Mucosa of stomach (tissue), 1 donor: ENCODE measurements around the gene LANCL2.

Experiments
- H3K27me3 ChIP-seq: one replicate; pipeline ENCODE4 v1.7.0; 2013; ENCODE audit warnings: mild to moderate bottlenecking, low read length; ENCODE audit not compliant: control insufficient read depth, insufficient read depth
- H3K36me3 ChIP-seq: one replicate; pipeline ENCODE4 v1.7.0; 2013; ENCODE audit warnings: low read length; ENCODE audit not compliant: control insufficient read depth, insufficient read depth
- H3K4me1 ChIP-seq: one replicate; pipeline ENCODE4 v1.7.0; 2013; ENCODE audit warnings: mild to moderate bottlenecking, low read length; ENCODE audit not compliant: control insufficient read depth, insufficient read depth
- H3K4me3 ChIP-seq: one replicate; pipeline ENCODE4 v1.7.0; 2013; ENCODE audit warnings: low read length
- H3K9ac ChIP-seq: one replicate; pipeline ENCODE4 v1.7.0; 2013; ENCODE audit warnings: mild to moderate bottlenecking, low read length, moderate library complexity
- H3K9me3 ChIP-seq: one replicate; pipeline ENCODE4 v1.7.0; 2013; ENCODE audit warnings: mild to moderate bottlenecking, low read length, moderate library complexity; ENCODE audit not compliant: control insufficient read depth
- donor health status: Pancreatic carcinoma.

LANCL2 gene

DNA sequence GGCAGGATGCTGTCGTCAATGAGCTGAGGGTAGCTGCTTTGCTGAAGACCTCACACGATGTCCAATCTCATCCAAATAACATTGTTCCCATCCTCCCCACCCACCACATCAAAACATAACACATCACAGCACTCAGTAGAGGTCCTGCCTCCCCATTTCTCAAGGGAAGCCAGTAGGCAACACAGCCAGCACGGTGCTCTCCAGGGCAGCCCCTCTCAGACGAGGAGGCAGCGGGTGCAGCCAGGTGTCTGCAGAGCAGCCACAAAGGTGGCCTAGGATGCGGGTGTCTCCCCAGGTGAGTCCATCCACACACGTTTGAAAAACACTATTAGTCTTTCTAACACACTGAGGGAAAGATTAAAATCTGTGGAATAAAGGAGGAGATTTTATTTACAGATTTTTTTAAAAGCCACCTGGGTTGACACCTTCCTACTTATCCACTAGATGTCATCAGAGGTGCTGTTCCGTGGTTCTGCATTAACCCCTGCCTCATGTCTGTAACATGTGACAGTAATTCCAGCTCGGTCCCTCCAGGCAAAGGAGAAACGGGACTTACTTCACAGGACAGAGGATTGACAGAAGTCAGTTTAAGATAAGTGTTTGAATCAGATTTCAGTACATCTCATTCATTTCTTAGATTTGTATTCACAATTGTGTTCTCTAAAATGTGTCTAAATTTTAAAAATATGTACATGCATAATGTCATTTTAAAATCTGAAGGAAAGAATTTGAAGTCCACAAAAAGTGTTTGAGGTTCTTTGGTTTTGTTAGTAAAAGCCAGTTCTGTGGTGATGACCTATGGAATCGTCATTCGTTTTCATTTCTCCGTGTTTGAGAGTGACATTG, 68.0 kb downstream of the LANCL2 start:
- H3K9me3 ChIP-seq: no peaks in the 10 kb centered on the region
- no peak overlapping the region for H3K4me3 ChIP-seq
- no peaks in the 10 kb centered on the region for H3K27me3 ChIP-seq
- H3K36me3 ChIP-seq: no peaks in the 10 kb centered on the region
- peaks cover 22% of the 10 kb centered on the region for H3K4me1 ChIP-seq
- no peak overlapping the region for H3K9ac ChIP-seq

DNA sequence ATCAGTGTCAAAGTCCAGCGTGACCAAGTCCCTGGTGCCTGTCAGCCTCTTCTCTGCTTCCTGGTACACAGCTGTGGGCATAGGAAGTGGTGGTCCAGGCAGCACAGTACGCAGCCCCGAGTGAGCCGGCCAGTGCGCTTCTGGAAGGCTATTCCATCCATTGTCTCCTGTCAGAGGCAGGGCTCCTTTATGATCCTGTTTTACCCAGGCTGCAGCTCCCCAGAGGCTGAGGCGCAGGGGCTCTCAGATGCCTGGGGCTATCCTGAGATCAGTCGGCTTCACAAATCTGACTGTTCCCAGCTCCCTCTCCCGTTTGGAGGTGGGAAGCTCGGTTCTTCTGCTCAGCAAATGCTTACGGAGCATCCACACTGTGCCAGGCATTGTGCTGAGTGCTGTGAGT, 70.3 kb downstream of the LANCL2 start:
- Histone ChIP-seq H3K9ac (no peak overlapping the region), H3K4me1 (peaks cover 22% of the 10 kb centered on the region), H3K27me3 (no peaks in the 10 kb centered on the region), H3K4me3 (no peak overlapping the region), H3K36me3 (no peaks in the 10 kb centered on the region), H3K9me3 (no peaks in the 10 kb centered on the region)

DNA sequence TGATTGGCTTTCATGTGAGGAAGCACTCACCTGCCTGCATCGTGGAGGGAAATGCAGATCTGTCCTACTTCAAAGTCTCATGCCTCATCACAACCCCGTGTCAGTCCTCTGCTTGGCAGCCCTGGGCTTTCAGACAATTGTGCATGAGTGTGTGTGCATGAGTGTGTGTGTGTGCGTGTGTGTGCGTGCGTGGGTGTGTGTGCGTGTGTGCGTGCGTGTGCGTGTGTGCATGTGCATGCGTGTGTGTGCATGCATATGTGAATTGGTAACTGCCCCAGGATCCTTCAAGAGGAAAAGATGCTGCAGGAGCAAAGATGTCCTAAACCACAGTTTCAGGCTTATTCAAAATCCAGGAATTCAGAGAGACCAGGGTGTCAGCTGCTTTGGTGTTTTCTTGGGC, 71.3 kb downstream of the LANCL2 start:
- Histone ChIP-seq H3K36me3 (no peaks in the 10 kb centered on the region), H3K9ac (no peak overlapping the region), H3K9me3 (no peaks in the 10 kb centered on the region), H3K27me3 (no peaks in the 10 kb centered on the region), H3K4me1 (peaks cover 16% of the 10 kb centered on the region), H3K4me3 (no peak overlapping the region)

DNA sequence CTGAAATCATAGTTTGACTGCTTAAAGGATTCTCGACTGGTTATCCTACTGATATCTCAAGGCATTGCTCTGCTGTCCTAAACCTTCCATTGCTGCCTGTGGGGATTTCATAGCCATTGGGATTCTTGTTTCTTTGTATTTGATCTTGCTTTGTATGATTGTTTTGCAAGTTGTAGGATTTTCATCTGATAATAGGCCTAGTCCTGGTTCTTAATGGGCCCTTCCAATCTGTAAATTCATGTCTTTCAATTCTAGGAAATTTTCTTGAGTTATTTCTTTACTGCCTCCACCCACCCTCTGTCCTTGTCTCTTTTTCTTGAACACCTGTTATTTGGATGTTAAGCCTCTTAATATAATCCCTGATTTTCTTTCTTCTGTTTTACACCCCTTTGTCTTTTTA, 72.2 kb downstream of the LANCL2 start:
- Histone ChIP-seq H3K9me3 (no peaks in the 10 kb centered on the region), H3K36me3 (no peaks in the 10 kb centered on the region), H3K9ac (no peak overlapping the region), H3K4me1 (peaks cover 7% of the 10 kb centered on the region), H3K4me3 (no peak overlapping the region), H3K27me3 (no peaks in the 10 kb centered on the region)

DNA sequence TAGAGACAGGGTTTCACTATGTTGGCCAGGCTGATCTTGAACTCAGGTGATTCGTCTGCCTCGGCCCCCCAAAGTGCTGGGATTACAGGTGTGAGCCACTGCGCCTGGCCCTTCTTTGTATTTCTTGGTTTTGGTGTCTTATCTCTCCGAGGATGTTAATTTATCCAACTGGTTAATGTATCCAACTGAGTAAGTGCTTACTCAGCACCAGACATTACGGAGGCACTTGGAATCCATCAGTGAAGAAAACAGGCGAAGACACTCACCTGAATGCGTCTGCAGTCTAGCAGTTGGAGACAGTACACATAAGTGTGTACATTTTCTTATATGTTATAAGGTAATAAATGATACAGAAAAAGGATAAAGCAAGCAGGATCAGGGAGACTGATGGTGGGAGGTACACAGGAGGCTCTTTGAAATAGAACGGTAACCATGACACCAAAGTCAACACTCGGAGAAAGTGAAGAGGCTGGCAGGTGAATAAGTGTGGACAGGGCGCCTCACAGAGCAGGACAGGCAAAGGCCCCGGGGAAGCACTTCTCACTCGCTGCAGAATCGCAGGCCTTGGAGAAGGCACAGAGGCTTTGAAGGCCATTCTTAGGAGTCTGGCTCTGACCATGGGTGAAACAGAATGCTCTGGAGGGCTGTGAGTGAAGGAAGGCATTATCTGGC, 73.1 kb downstream of the LANCL2 start:
- Histone ChIP-seq H3K27me3 (no peaks in the 10 kb centered on the region), H3K4me1 (no peaks in the 10 kb centered on the region), H3K9ac (no peak overlapping the region), H3K9me3 (no peaks in the 10 kb centered on the region), H3K4me3 (no peak overlapping the region), H3K36me3 (no peaks in the 10 kb centered on the region)

DNA sequence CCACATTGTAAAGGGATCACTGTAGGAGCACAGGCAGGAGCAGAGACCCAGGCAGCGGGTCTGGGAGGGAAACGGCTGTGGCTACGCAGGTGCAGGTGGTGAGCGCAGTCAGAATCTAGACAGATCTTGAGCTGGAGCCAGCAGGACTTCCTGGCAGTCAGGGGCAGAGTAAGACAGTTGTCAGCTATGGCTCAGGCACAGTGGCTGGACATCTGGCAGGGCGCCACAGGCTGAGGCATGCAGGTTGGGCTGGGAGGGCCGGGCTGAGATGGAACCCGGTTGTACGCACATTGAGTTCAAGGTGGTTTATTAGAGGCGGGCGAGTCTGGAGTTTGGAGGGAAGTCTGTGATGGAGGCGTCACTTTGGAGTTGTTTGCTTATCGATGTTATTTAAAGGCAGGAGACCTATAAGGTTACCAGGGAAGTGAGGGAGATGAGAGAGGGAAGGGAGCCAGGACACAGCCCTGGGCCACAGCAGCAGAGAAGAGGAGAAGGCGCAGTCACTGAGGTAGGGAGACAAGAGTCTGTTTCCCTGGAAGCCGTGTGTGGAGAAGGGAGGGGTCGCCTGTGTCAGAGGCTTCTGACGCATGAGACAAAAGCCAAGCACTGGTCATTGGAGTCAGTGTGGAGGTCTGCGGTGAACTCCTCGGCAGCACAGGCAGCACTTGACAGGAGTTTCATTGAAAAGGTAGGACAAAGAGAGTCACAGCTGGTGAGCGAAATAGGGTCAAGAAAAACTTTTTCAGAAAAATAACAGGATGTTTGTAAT, 73.8 kb downstream of the LANCL2 start:
- Histone ChIP-seq H3K9ac (no peak overlapping the region), H3K27me3 (no peaks in the 10 kb centered on the region), H3K9me3 (no peaks in the 10 kb centered on the region), H3K36me3 (no peaks in the 10 kb centered on the region), H3K4me1 (no peaks in the 10 kb centered on the region), H3K4me3 (no peak overlapping the region)

DNA sequence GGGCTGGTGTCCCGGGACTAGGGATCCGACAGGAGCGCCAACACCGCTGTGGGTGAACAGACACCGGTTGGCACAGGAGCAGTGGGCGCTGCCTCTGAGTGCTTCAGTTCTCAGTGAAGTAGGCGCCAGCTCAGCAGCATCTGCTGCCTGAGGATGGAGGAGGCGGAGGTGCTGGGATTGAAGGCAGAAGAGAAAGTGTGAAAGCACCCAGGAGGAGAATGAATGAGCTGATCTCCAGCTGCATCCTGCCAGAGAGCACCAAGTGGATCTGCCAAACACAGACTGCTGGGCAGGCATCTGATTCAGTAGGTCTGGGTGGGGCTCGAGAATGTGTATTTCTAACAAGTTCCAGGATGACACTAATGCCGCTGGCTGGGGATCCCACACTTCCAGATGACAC, 74.5 kb downstream of the LANCL2 start:
- no peak overlapping the region for H3K4me3 ChIP-seq
- H3K9ac ChIP-seq: no peak overlapping the region
- no peaks in the 10 kb centered on the region for H3K27me3 ChIP-seq
- no peaks in the 10 kb centered on the region for H3K4me1 ChIP-seq
- H3K36me3 ChIP-seq: no peaks in the 10 kb centered on the region
- no peaks in the 10 kb centered on the region for H3K9me3 ChIP-seq

DNA sequence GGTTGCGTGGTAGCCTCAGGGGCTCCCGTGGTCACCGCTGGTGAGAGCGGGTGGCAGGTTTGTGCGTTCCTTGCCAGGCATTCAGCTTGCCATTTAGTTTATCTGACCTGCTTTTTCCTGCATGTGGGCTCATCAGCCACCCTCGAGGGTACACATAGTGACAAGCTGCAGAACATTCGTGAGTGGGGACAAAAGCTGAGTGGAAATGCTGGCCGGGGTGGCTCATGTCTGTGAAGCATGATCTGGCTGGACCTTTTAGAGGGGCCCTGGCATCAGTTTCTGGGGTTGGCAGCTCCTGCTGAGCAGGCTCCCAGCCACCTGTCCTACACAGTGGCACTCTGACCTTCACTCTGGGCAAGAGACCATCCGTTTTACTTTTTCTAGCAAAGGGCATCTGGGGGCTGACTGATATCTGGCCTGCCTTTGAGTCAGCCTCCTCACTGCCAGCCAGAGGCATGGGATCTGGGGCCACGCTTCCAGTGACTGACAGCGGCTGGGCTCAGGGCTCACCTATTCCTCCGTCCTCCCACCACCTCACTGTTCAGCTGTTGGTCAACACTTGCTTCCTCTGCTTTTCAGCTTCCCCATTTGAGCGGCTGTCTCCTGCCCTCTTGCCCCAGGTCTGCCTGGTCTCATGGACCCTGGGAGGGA, 75.0 kb downstream of the LANCL2 start:
- Histone ChIP-seq H3K27me3 (no peaks in the 10 kb centered on the region), H3K9ac (no peak overlapping the region), H3K4me3 (no peak overlapping the region), H3K4me1 (no peaks in the 10 kb centered on the region), H3K9me3 (no peaks in the 10 kb centered on the region), H3K36me3 (no peaks in the 10 kb centered on the region)

DNA sequence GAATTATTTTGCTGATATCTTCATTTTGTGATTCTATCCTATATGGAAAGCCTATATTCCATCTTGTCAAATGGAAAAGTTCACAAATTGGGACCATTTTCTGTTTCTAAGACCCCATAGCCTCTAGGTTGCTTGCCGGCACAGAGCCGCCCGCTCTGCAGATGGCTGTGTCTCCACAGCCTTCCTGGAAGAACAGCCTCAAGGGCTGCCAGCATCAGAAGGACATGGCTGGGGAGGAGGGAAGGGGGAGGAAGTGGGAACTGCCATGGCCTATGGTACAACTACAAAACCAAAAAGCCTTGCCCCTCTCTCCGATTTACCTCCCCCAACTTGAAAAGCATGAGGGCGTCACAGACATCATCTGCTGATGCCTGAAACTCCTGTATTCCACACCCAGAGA, 75.9 kb downstream of the LANCL2 start:
- H3K9ac ChIP-seq: no peak overlapping the region
- H3K9me3 ChIP-seq: no peaks in the 10 kb centered on the region
- no peaks in the 10 kb centered on the region for H3K36me3 ChIP-seq
- H3K4me1 ChIP-seq: no peaks in the 10 kb centered on the region
- no peaks in the 10 kb centered on the region for H3K27me3 ChIP-seq
- no peak overlapping the region for H3K4me3 ChIP-seq

DNA sequence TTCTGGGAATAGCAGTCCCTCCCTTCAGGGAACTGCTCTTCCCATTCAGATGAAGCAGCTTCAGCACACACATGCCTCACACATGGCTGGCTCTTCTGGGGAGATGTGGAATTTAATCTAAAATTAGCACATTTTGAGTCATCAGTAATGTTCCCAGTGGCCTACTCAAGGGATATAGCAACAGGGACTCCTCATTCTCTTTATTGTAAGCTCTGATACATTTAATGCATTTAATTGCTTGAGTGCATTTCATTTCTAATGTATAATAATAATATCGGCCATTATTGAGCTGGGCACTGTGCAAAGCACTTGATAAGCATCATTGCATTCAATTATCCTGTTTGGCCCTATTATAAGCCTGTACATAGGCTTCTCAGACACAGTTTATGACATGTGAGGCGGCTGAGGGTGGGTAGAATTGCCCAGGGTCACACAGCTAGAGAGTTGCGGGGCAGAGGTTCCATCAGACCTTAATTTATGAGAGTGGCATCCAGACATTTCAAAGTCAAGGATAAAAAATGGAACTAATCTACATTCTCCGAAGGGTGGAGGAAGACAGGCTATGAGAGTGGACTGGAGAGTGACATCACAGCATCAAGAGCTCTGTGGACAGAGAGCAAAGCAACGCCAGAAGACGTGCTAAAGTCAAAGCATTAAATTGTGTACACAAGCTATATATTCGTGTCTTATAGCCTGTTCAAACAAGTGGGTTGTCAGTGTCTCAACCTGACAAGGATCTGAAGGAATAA, 76.8 kb downstream of the LANCL2 start:
- Histone ChIP-seq H3K27me3 (no peaks in the 10 kb centered on the region), H3K4me1 (no peaks in the 10 kb centered on the region), H3K36me3 (no peaks in the 10 kb centered on the region), H3K9ac (no peak overlapping the region), H3K4me3 (no peak overlapping the region), H3K9me3 (no peaks in the 10 kb centered on the region)

DNA sequence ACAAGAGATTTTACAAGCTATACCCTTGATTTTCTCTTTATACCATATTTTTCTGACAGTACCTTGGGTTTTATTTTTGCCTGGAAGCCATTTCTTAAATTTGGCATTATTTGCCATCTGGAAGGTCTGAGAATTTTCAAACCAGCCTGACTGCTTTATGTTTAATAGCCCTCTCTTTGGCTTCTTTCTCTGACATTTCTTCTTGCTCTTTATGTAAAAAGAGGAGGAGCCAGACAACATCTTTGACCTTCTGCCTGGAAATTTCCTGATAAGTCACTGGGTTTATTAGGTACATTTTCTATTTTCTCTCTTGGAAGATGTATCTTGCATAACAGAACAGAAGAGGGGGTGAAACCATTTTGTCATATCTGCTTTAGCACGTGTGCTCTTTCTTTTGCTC, 79.6 kb downstream of the LANCL2 start:
- no peaks in the 10 kb centered on the region for H3K9me3 ChIP-seq
- no peaks in the 10 kb centered on the region for H3K36me3 ChIP-seq
- no peak overlapping the region for H3K4me3 ChIP-seq
- no peaks in the 10 kb centered on the region for H3K4me1 ChIP-seq
- peaks cover 5% of the 10 kb centered on the region for H3K27me3 ChIP-seq
- no peak overlapping the region for H3K9ac ChIP-seq
